Activated CD4-positive, alpha-beta T cell treated with anti-CD3 and anti-CD28 coated beads, Interleukin-2, amount 50 U/mL, for 48 hours (primary cell): Measurements from ENCODE around the gene AKAIN1.

ENCODE experiments used
- DNase-seq, 2 experiments: peaks; one replicate each; pipeline ENCODE4 v3.0.0-alpha.2; 2020

The AKAIN1 gene

GRCh38 chr18:5158587-5158986, 38.5 kb downstream of the AKAIN1 start:
- no peak for DNase-seq

- DNase-seq: no peak
These were observed 38.9 kb downstream of the AKAIN1 start for GRCh38 chr18:5158172-5158571.

GRCh38 chr18:5155907-5156287, 41.2 kb downstream of the AKAIN1 start:
- no peak for DNase-seq

GRCh38 chr18:5155218-5155906, 41.7 kb downstream of the AKAIN1 start:
- DNase-seq: no peak

- DNase-seq: no peak
These were observed 44.6 kb downstream of the AKAIN1 start for GRCh38 chr18:5152343-5153020.

- DNase-seq: no peak
These were observed 46.2 kb downstream of the AKAIN1 start for GRCh38 chr18:5150894-5151293.

- no peak for DNase-seq
These were observed 51.0 kb downstream of the AKAIN1 start for GRCh38 chr18:5146093-5146492.

- no peak for DNase-seq
These were observed 51.8 kb downstream of the AKAIN1 start for GRCh38 chr18:5145168-5145825.

GRCh38 chr18:5144629-5145028, 52.4 kb downstream of the AKAIN1 start:
- no peak for DNase-seq

GRCh38 chr18:5142859-5143258, 54.2 kb downstream of the AKAIN1 start:
- no peak for DNase-seq

- no peak for DNase-seq
These were observed 54.9 kb downstream of the AKAIN1 start for GRCh38 chr18:5142131-5142530.

GRCh38 chr18:5137261-5137660, 59.8 kb downstream of the AKAIN1 start:
- DNase-seq: no peak

- no peak for DNase-seq
These were observed 64.1 kb downstream of the AKAIN1 start for GRCh38 chr18:5132987-5133386.

GRCh38 chr18:5122272-5122671, 74.8 kb downstream of the AKAIN1 start:
- no peak for DNase-seq

- DNase-seq: no peak
These were observed 86.8 kb downstream of the AKAIN1 start for GRCh38 chr18:5110266-5110665.

- DNase-seq: no peak
These were observed 89.1 kb downstream of the AKAIN1 start for GRCh38 chr18:5107988-5108387.

GRCh38 chr18:5106730-5107129, 90.3 kb downstream of the AKAIN1 start:
- DNase-seq: no peak

GRCh38 chr18:5104246-5104645, 92.8 kb downstream of the AKAIN1 start:
- DNase-seq: no peak

- no peak for DNase-seq
These were observed 93.4 kb downstream of the AKAIN1 start for GRCh38 chr18:5103693-5104092.

GRCh38 chr18:5103286-5103685, 93.8 kb downstream of the AKAIN1 start:
- DNase-seq: no peak

GRCh38 chr18:5097116-5097703, 99.8 kb downstream of the AKAIN1 start:
- DNase-seq: no peak

GRCh38 chr18:5095239-5095638, 101.8 kb downstream of the AKAIN1 start:
- no peak for DNase-seq

GRCh38 chr18:5093902-5094301, 103.2 kb downstream of the AKAIN1 start:
- DNase-seq: no peak
